Heart left ventricle (tissue), 13 donors: ENCODE measurements around the gene SGSH.

ENCODE experiments used
- CTCF ChIP-seq, 12 donors: fragments of 200-600 bp; sonication (generic) in 4 of 12; IDR thresholded peaks; one replicate each; pipeline versions ENCODE4 v1.5.0 to v1.8.0; 2018 to 2022; ENCODE audit warnings: antibody characterized with exemption in 12 of 12, mild to moderate bottlenecking in 5 of 12
- POLR2A ChIP-seq, 2 donors: fragments of 450-650 bp; IDR thresholded peaks; one replicate each; pipeline ENCODE4 v1.6.1; 2017; ENCODE audit warnings: antibody characterized with exemption in 2 of 2, mild to moderate bottlenecking in 2 of 2, moderate library complexity in 2 of 2
- donor health status: ischemic (EF 13 %, LVEDD 7.1; RV severe dilation, severe dysfunction).
- donor health status: DM: no; HTN: yes; CAD: no.
- donor health status: DM: no; HTN: no; CAD: no.
- donor health status: ischemic (EF 25% LVEDD 6.9; RV normal size, moderate dysfunction).
- donor health status: ischemic (EF 25% LVEDD 5.7; RV mildly dilated, moderate dysfunction).
- donor health status: ischemic (EF 35%, LVEDD 5.7; RV mildly dilated, moderate dysfunction).
- donor health status: nonischemic (EF 11% LVEDD 7.7; RV severe dilation, severe dysfunction).
- donor health status: DM: yes; HTN: yes; CAD: no.
- donor health status: PGD.
- donor health status: ischemic (EF 29% LVEDD 5.4; RV normal size, mild dysfunction).
- donor health status: nonischemic (EF 23%, LVEDD 6.1; RV moderate dilation, normal function).

GRCh38 chr17:80203471-80203963 is 16.6 kb downstream of the SGSH start:
- no peak for TF ChIP-seq CTCF (IDR thresholded peaks at IDR 0.05)
- no peak for TF ChIP-seq POLR2A (IDR thresholded peaks at IDR 0.05)
